Upper lobe of left lung (tissue), 4 donors: ENCODE data around the gene CD300LG.

ENCODE experiments used
- CTCF ChIP-seq, 6 experiments: fragments of 450-650 bp in 4 of 6; fragments of 200-600 bp in 2 of 6; sonication (generic) in 2 of 6; IDR thresholded peaks; one replicate each; pipeline ENCODE4 v1.5.1; 2016 to 2019; ENCODE audit warnings: antibody characterized with exemption in 6 of 6
- EP300 ChIP-seq, 4 donors: sonication (generic); formaldehyde crosslinking; IDR thresholded peaks; one replicate each; pipeline ENCODE4 v1.5.1; 2017; ENCODE audit warnings: antibody characterized with exemption in 4 of 4, control low read depth in 2 of 4
- POLR2A ChIP-seq, 4 donors: fragments of 450-650 bp; IDR thresholded peaks; one replicate each; pipeline ENCODE4 v1.5.1; 2016 to 2017; ENCODE audit warnings: antibody characterized with exemption in 4 of 4, mild to moderate bottlenecking in 2 of 4

- TF ChIP-seq EP300 (IDR thresholded peaks at IDR 0.05) (no peak), CTCF (IDR thresholded peaks at IDR 0.05) (no peak), POLR2A (IDR thresholded peaks at IDR 0.05) (no peak)
Observed at GRCh38 chr17:43855061-43855460, 8.1 kb downstream of the CD300LG start.
